CD4-positive, alpha-beta T cell (primary cell): ENCODE results near the gene COP1. TPM values are rescaled to one million over a fixed set of nuclear protein-coding genes. Genes with fewer than 3 reads are reported as not detected.
A peak's percentile ranks its signal among the peaks of the same experiment; 100 is the strongest.

Experiments used
- ATAC-seq: fragments of 200-7000 bp; cut with Tn5 transposase; one replicate; pipeline ENCODE4 v1.10.0; 2022; ENCODE audit warnings: mild to moderate bottlenecking; ENCODE audit not compliant: poor library complexity
- CTCF ChIA-PET: fragments of 350-600 bp; sonication (Branson Sonifier 250); formaldehyde crosslinking; loops from one replicate; lab custom pipeline; 2021; ENCODE audit warnings: antibody characterized with exemption, inconsistent platforms; lab: Charles Lee
- POLR2A ChIA-PET: fragments of 350-600 bp; sonication (Branson Sonifier 250); formaldehyde crosslinking; loops from one replicate; lab custom pipeline; 2021; ENCODE audit warnings: antibody characterized with exemption, inconsistent platforms; lab: Charles Lee
- DNase-seq, 14 experiments: peaks; one replicate each; pipeline ENCODE4 v3.0.0-alpha.2; 2013 to 2020; ENCODE audit warnings: mixed read lengths in 2 of 14
- H3K27ac ChIP-seq, 2 donors: one replicate each; pipeline versions ENCODE4 v1.5.1 to v1.7.0; 2013; ENCODE audit warnings: low read length in 2 of 2, low read depth in 1 of 2, mild to moderate bottlenecking in 1 of 2
- H3K27me3 ChIP-seq, 2 experiments: 1 replicate in 1 of 2; 2 replicates in 1 of 2; pipeline versions ENCODE4 v1.6.1 to v1.7.0; 2013; ENCODE audit warnings: low read length in 2 of 2, control low read depth in 1 of 2, mild to moderate bottlenecking in 1 of 2, moderate library complexity in 1 of 2; ENCODE audit not compliant: insufficient read depth in 2 of 2, control insufficient read depth in 1 of 2
- H3K36me3 ChIP-seq: one replicate; pipeline ENCODE4 v1.6.1; 2013; ENCODE audit warnings: low read length, control low read depth; ENCODE audit not compliant: insufficient read depth
- H3K4me1 ChIP-seq: one replicate; pipeline ENCODE4 v1.6.1; 2013; ENCODE audit warnings: low read length, control low read depth; ENCODE audit not compliant: insufficient read depth
- H3K4me3 ChIP-seq: one replicate; pipeline ENCODE4 v1.5.1; 2013; ENCODE audit warnings: mild to moderate bottlenecking, low read length, moderate library complexity
- H3K9me3 ChIP-seq, 2 experiments: 1 replicate in 1 of 2; 2 replicates in 1 of 2; pipeline versions ENCODE4 v1.6.1 to v1.7.0; 2013; ENCODE audit warnings: low read length in 2 of 2, mild to moderate bottlenecking in 2 of 2, control low read depth in 1 of 2, moderate library complexity in 1 of 2; ENCODE audit not compliant: control insufficient read depth in 1 of 2, insufficient read depth in 1 of 2
- H3K27ac Mint-ChIP-seq: one replicate; pipeline ENCODE4 v1.8.0; 2020; ENCODE audit warnings: mixed read lengths
- H3K27me3 Mint-ChIP-seq: one replicate; pipeline ENCODE4 v1.8.0; 2021; ENCODE audit warnings: mixed read lengths
- H3K36me3 Mint-ChIP-seq: one replicate; pipeline ENCODE4 v1.8.0; 2021; ENCODE audit warnings: low read depth, mixed read lengths
- H3K4me1 Mint-ChIP-seq: one replicate; pipeline ENCODE4 v1.8.0; 2021; ENCODE audit warnings: low read depth, mixed read lengths
- H3K4me3 Mint-ChIP-seq: one replicate; pipeline ENCODE4 v1.8.0; 2020; ENCODE audit warnings: mild to moderate bottlenecking, mixed read lengths
- H3K9me3 Mint-ChIP-seq: one replicate; pipeline ENCODE4 v1.8.0; 2020; ENCODE audit warnings: mixed read lengths
- CTCF ChIP-seq: fragments of 200-600 bp; IDR thresholded peaks from one replicate; pipeline ENCODE4 v1.8.0; 2022; ENCODE audit warnings: antibody characterized with exemption, mild to moderate bottlenecking
- intact Hi-C, 2 experiments: fragments of 100-400 bp; cut with DNase I in 1 of 2; cut with micrococcal nuclease in 1 of 2; formaldehyde crosslinking; loops; one replicate each; pipeline versions ENCODE4 v1.15.1 to v1.9.0; 2023 to 2025; cut with DNase I, micrococcal nuclease
- total RNA-seq, 174 experiments: library from RNA in 2 of 174; stranded (reverse) in 2 of 174; gene quantifications; one replicate each; pipeline ENCODE4 v1.2.3 and lab custom pipeline; 2021 to 2026

COP1 gene
- total RNA-seq, 2 experiments from 2014 or later = 38.6 to 42.2 TPM

GRCh38 chr1:176165573-176165972 is 41.5 kb downstream of the COP1 start:
- DNase-seq (no peak), ATAC-seq (no peak)
- no peak for TF ChIP-seq CTCF
- no peaks in the 10 kb centered on the region for H3K27me3 ChIP-seq
- H3K36me3 Mint-ChIP-seq = peaks cover 89% of the 10 kb centered on the region
- peaks cover 2% of the 10 kb centered on the region for H3K4me1 ChIP-seq
- no peak overlapping the region for H3K27ac Mint-ChIP-seq
- H3K4me3 Mint-ChIP-seq = no peak overlapping the region
- H3K4me1 Mint-ChIP-seq = peaks cover 41% of the 10 kb centered on the region
- intact Hi-C loops = no loop called here
- no peaks in the 10 kb centered on the region for H3K27me3 Mint-ChIP-seq
- H3K36me3 ChIP-seq = peaks cover 26% of the 10 kb centered on the region
- CTCF ChIA-PET = no interaction called here
- no peak overlapping the region for H3K27ac ChIP-seq
- H3K9me3 Mint-ChIP-seq = no peaks in the 10 kb centered on the region
- H3K9me3 ChIP-seq = no peaks in the 10 kb centered on the region
- POLR2A ChIA-PET = no interaction called here
- H3K4me3 ChIP-seq = no peak overlapping the region

- H3K4me3 Mint-ChIP-seq = no peak overlapping the region
- ChIA-PET CTCF (no interaction called here), POLR2A (no interaction called here)
- peaks cover 4% of the 10 kb centered on the region for H3K9me3 Mint-ChIP-seq
- no peak overlapping the region for H3K27ac Mint-ChIP-seq
- no peak for DNase-seq
- no peak overlapping the region for H3K4me3 ChIP-seq
- peaks cover 0 to under 1% of the 10 kb centered on the region in 2 experiments for H3K9me3 ChIP-seq
- H3K4me1 ChIP-seq = peaks cover 2% of the 10 kb centered on the region
- H3K36me3 Mint-ChIP-seq = peaks cover 90% of the 10 kb centered on the region
- H3K4me1 Mint-ChIP-seq = peaks cover 42% of the 10 kb centered on the region
- peaks cover 32% of the 10 kb centered on the region for H3K36me3 ChIP-seq
- no peak for ATAC-seq
- H3K27me3 Mint-ChIP-seq = no peaks in the 10 kb centered on the region
- intact Hi-C loops = loop anchor here in 1 of 2 experiments (5.0 kb wide), 1 partner anchor 43 kb away; the partner anchor contains the start of gene COP1
- H3K27ac ChIP-seq = no peak overlapping the region
- no peaks in the 10 kb centered on the region for H3K27me3 ChIP-seq
- no peak for TF ChIP-seq CTCF
Observed at GRCh38 chr1:176164014-176164678, 42.9 kb downstream of the COP1 start.

- ATAC-seq (no peak), DNase-seq (peak in 1 of 14 experiments; percentile 16)
- H3K36me3 ChIP-seq = peaks cover 49% of the 10 kb centered on the region
- Mint-ChIP-seq H3K36me3 (peaks cover 95% of the 10 kb centered on the region), H3K4me1 (peaks cover 47% of the 10 kb centered on the region), H3K27me3 (no peaks in the 10 kb centered on the region), H3K9me3 (peaks cover 13% of the 10 kb centered on the region), H3K4me3 (no peak overlapping the region), H3K27ac (peak overlapping the region; percentile 13)
- intact Hi-C loops = loop anchor here in 1 of 2 experiments (5.0 kb wide), 1 partner anchor 47 kb away; the partner anchor contains the start of gene COP1
- H3K9me3 ChIP-seq = peaks cover 8 to 17% of the 10 kb centered on the region in 2 experiments
- H3K27me3 ChIP-seq = no peaks in the 10 kb centered on the region
- ChIA-PET POLR2A (no interaction called here), CTCF (no interaction called here)
- no peak for TF ChIP-seq CTCF
- no peaks in the 10 kb centered on the region for H3K4me1 ChIP-seq
- no peak overlapping the region for H3K4me3 ChIP-seq
- H3K27ac ChIP-seq = no peak overlapping the region
Observed at GRCh38 chr1:176159993-176160392, 47.1 kb downstream of the COP1 start.
